GM23338 (cell line): ENCODE data around the gene DNAJB12. TPM values are rescaled to one million over a fixed set of nuclear protein-coding genes. Genes with fewer than 3 reads are reported as not detected.
A peak's percentile ranks its signal among the peaks of the same experiment; 100 is the strongest.

Source experiments
- ATAC-seq: fragments of 200-7000 bp; cut with Tn5 transposase; 3 replicates; pipeline ENCODE4 v1.9.1; 2020
- DNase-seq: peaks from one replicate; pipeline ENCODE4 v3.0.0-alpha.2; 2015; ENCODE audit warnings: low spot score
- H2AFZ ChIP-seq: fragments of 200-600 bp; sonication (generic); 2 replicates; pipeline ENCODE4 v1.8.0; 2016; ENCODE audit warnings: antibody characterized with exemption, mild to moderate bottlenecking, moderate library complexity
- H3F3A ChIP-seq: fragments of 200-600 bp; sonication (generic); replicated peaks from 2 replicates; pipeline ENCODE4 v1.8.0; 2017; ENCODE audit warnings: antibody characterized with exemption, mixed run types, low read depth
- H3K27ac ChIP-seq: fragments of 200-600 bp; sonication (generic); 2 replicates; pipeline ENCODE4 v1.6.1; 2016; ENCODE audit warnings: low read depth
- H3K27me3 ChIP-seq: fragments of 200-600 bp; sonication (generic); 2 replicates; pipeline ENCODE4 v1.8.0; 2016; ENCODE audit warnings: mild to moderate bottlenecking, mixed run types, moderate library complexity; ENCODE audit not compliant: insufficient read depth
- H3K36me3 ChIP-seq: fragments of 200-600 bp; sonication (generic); 2 replicates; pipeline ENCODE4 v1.8.0; 2016; ENCODE audit warnings: mild to moderate bottlenecking; ENCODE audit not compliant: insufficient read depth
- H3K4me1 ChIP-seq: fragments of 200-600 bp; sonication (generic); 2 replicates; pipeline ENCODE4 v1.8.0; 2016; ENCODE audit warnings: mild to moderate bottlenecking, moderate library complexity; ENCODE audit not compliant: insufficient read depth
- H3K4me2 ChIP-seq: fragments of 200-600 bp; sonication (generic); 2 replicates; pipeline ENCODE4 v1.7.1; 2017; ENCODE audit warnings: mixed run types
- H3K4me3 ChIP-seq: fragments of 200-600 bp; sonication (generic); 2 replicates; pipeline ENCODE4 v1.6.1; 2016; ENCODE audit warnings: mixed run types
- H3K79me2 ChIP-seq: fragments of 200-600 bp; sonication (generic); replicated peaks from 2 replicates; pipeline ENCODE4 v1.8.0; 2017; ENCODE audit warnings: mild to moderate bottlenecking; ENCODE audit not compliant: insufficient read depth
- H3K9me2 ChIP-seq: fragments of 200-600 bp; sonication (generic); 2 replicates; pipeline ENCODE4 v1.8.0; 2017; ENCODE audit not compliant: insufficient read depth
- H4K20me1 ChIP-seq: fragments of 200-600 bp; sonication (generic); replicated peaks from 2 replicates; pipeline ENCODE4 v1.8.0; 2017; ENCODE audit warnings: mild to moderate bottlenecking; ENCODE audit not compliant: insufficient read depth
- H3K27ac Mint-ChIP-seq: 2 replicates; pipeline ENCODE4 v1.8.0; 2020; ENCODE audit warnings: inconsistent platforms, mild to moderate bottlenecking, moderate library complexity, mixed read lengths
- H3K27me3 Mint-ChIP-seq: 3 replicates; pipeline ENCODE4 v1.8.0; 2022; ENCODE audit warnings: low read depth, mild to moderate bottlenecking, moderate library complexity, mixed read lengths, inconsistent platforms; ENCODE audit not compliant: insufficient read depth, poor library complexity
- H3K36me3 Mint-ChIP-seq: 3 replicates; pipeline ENCODE4 v1.8.0; 2021; ENCODE audit warnings: low read depth, mild to moderate bottlenecking, inconsistent platforms, moderate library complexity, mixed read lengths
- H3K4me1 Mint-ChIP-seq: 3 replicates; pipeline ENCODE4 v1.8.0; 2020; ENCODE audit warnings: mild to moderate bottlenecking, inconsistent platforms, mixed read lengths
- H3K4me3 Mint-ChIP-seq: 3 replicates; pipeline ENCODE4 v1.8.0; 2021; ENCODE audit warnings: moderate library complexity, mild to moderate bottlenecking, inconsistent platforms, mixed read lengths
- H3K9me3 Mint-ChIP-seq: 3 replicates; pipeline ENCODE4 v1.8.0; 2020; ENCODE audit warnings: moderate library complexity, mild to moderate bottlenecking, inconsistent platforms, mixed read lengths
- CREB1 ChIP-seq: fragments of 250-450 bp; sonication (Bioruptor Pico); IDR thresholded peaks from 2 replicates; pipeline ENCODE4 v1.5.0; 2020; ENCODE audit warnings: low read depth, mild to moderate bottlenecking, moderate library complexity
- EZH2 ChIP-seq: fragments of 200-600 bp; sonication (generic); IDR thresholded peaks from one replicate; pipeline ENCODE4 v1.8.0; 2017; ENCODE audit warnings: antibody characterized with exemption, mild to moderate bottlenecking, low read depth; ENCODE audit not compliant: unreplicated experiment
- EZH2phosphoT487 ChIP-seq: fragments of 200-600 bp; sonication (generic); IDR thresholded peaks from one replicate; pipeline ENCODE4 v1.8.1; 2018; ENCODE audit warnings: antibody characterized with exemption; ENCODE audit not compliant: unreplicated experiment
- JUNB ChIP-seq: IDR thresholded peaks from one replicate; pipeline ENCODE4 v1.6.1; 2016; ENCODE audit warnings: antibody characterized with exemption; ENCODE audit not compliant: unreplicated experiment
- NANOG ChIP-seq: IDR thresholded peaks from 2 replicates; pipeline ENCODE4 v1.6.1; 2016; ENCODE audit warnings: antibody characterized with exemption, borderline replicate concordance
- POLR2AphosphoS5 ChIP-seq: IDR thresholded peaks from 2 replicates; pipeline ENCODE4 v1.6.1; 2016; ENCODE audit warnings: antibody characterized with exemption, low read depth
- STAT1 ChIP-seq: IDR thresholded peaks from one replicate; pipeline ENCODE4 v1.6.1; 2016; ENCODE audit warnings: antibody characterized with exemption; ENCODE audit not compliant: unreplicated experiment
- ZNF114 ChIP-seq: fragments of 250-450 bp; sonication (Bioruptor Pico); IDR thresholded peaks from 2 replicates; pipeline ENCODE4 v1.5.0; 2020; ENCODE audit warnings: mild to moderate bottlenecking, moderate library complexity
- ZNF331 ChIP-seq: fragments of 250-450 bp; sonication (Bioruptor Pico); IDR thresholded peaks from 2 replicates; pipeline ENCODE4 v1.5.0; 2020; ENCODE audit warnings: low read depth, mild to moderate bottlenecking, moderate library complexity
- polyA plus RNA-seq: library from polyadenylated mRNA; unstranded; fragments of >200 nt; fragmentation: Nextera tagmentation; extraction: Ambion mirVana; gene quantifications from 2 replicates; pipeline ENCODE4 v1.2.1, GENCODE V29; 2016
- total RNA-seq: library from RNA; depleted of rRNA; stranded (reverse); fragments of >200 nt; shearing (Covaris generic); gene quantifications from 2 replicates; pipeline ENCODE4 v1.2.3, GENCODE V29; 2014
- TF ChIP-seq, protein P1 (sequence below): IDR thresholded peaks from 2 replicates; pipeline ENCODE4 v1.6.1; 2016; ENCODE audit warnings: antibody characterized with exemption
- TF ChIP-seq, protein P2 (sequence below): fragments of 250-450 bp; sonication (Bioruptor Pico); IDR thresholded peaks from 2 replicates; pipeline ENCODE4 v1.5.0; 2020; ENCODE audit warnings: mild to moderate bottlenecking, moderate library complexity
- TF ChIP-seq, protein P3 (sequence below): IDR thresholded peaks from one replicate; pipeline ENCODE4 v1.6.1; 2018; ENCODE audit warnings: antibody characterized with exemption; ENCODE audit not compliant: unreplicated experiment
- TF ChIP-seq, protein P4 (sequence below), 2 experiments: fragments of 200-600 bp in 1 of 2; sonication (generic) in 1 of 2; conservative IDR thresholded peaks; 2 replicates each; pipeline versions ENCODE4 v1.5.1 to v1.6.1; 2016 to 2017; ENCODE audit warnings: antibody characterized with exemption in 2 of 2, low read depth in 2 of 2, mild to moderate bottlenecking in 2 of 2, moderate library complexity in 1 of 2

Gene DNAJB12
- total and polyA plus RNA-seq, 2 experiments from 2014 or later, result 12.8 to 16.0 TPM

DNA sequence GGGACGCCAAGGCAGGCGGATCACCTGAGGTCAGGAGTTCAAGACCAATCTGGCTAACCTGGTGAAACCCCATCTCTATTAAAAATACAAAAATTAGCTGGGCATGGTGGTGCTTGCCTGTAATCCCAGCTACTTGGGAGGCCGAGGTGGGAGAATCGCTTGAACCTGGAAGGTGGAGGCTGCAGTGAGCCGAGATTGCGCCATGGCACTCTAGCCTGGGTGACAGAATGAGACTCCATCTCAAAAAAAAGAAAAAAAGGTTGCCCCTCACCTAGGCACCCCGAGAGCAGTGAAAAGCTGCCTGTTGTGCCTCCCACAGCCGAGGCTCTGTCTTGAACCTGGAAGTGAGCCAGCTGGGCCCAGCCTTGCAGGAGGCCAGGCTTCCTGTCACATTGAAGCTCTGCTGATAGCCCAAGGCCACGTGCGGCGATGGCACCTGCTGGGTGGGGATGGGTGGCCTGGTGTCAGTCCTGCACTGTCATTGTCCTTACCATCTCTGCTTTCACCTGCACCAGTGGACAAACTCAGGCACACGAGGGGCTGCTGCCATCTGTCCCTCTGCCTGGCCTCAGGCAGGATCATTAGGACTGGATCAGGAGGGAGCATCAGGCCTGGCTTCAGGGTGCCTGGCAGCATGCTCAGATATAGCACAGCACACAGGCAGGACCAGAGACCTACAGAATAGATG is 37.8 kb downstream of the DNAJB12 start:
- H4K20me1 ChIP-seq, result no peaks in the 10 kb centered on the region
- H3K4me3 ChIP-seq, result no peak overlapping the region
- H3K9me2 ChIP-seq, result no peaks in the 10 kb centered on the region
- H3K36me3 Mint-ChIP-seq, result no peaks in the 10 kb centered on the region; the same call in 2 of the 3 replicates
- peak overlapping the region; percentile 60; the same call in 1 of the 2 replicates for H3K27ac Mint-ChIP-seq
- H3K9me3 Mint-ChIP-seq, result no peaks in the 10 kb centered on the region; the same call in 2 of the 3 replicates
- peaks cover 18% of the 10 kb centered on the region for H3K27me3 Mint-ChIP-seq
- no peak overlapping the region for H3K4me3 Mint-ChIP-seq
- ATAC-seq (no peak), DNase-seq (no peak)
- no peak overlapping the region for H3K27ac ChIP-seq
- H2AFZ ChIP-seq, result no peak overlapping the region
- peaks cover 49% of the 10 kb centered on the region for H3K4me1 Mint-ChIP-seq
- no peaks in the 10 kb centered on the region for H3K36me3 ChIP-seq
- peaks cover 13% of the 10 kb centered on the region for H3F3A ChIP-seq
- H3K4me1 ChIP-seq, result peaks cover 34% of the 10 kb centered on the region
- TF ChIP-seq EZH2 (no peak), STAT1 (no peak), ZNF331 (CRISPR knock-in tag) (no peak), POLR2AphosphoS5 (no peak), JUNB (no peak), ZNF114 (CRISPR knock-in tag) (no peak), CREB1 (CRISPR knock-in tag) (no peak), EZH2phosphoT487 (no peak), NANOG (no peak)
- TF ChIP-seq, protein P1, sequence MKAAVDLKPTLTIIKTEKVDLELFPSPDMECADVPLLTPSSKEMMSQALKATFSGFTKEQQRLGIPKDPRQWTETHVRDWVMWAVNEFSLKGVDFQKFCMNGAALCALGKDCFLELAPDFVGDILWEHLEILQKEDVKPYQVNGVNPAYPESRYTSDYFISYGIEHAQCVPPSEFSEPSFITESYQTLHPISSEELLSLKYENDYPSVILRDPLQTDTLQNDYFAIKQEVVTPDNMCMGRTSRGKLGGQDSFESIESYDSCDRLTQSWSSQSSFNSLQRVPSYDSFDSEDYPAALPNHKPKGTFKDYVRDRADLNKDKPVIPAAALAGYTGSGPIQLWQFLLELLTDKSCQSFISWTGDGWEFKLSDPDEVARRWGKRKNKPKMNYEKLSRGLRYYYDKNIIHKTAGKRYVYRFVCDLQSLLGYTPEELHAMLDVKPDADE, result no peak
- TF ChIP-seq, protein P2, sequence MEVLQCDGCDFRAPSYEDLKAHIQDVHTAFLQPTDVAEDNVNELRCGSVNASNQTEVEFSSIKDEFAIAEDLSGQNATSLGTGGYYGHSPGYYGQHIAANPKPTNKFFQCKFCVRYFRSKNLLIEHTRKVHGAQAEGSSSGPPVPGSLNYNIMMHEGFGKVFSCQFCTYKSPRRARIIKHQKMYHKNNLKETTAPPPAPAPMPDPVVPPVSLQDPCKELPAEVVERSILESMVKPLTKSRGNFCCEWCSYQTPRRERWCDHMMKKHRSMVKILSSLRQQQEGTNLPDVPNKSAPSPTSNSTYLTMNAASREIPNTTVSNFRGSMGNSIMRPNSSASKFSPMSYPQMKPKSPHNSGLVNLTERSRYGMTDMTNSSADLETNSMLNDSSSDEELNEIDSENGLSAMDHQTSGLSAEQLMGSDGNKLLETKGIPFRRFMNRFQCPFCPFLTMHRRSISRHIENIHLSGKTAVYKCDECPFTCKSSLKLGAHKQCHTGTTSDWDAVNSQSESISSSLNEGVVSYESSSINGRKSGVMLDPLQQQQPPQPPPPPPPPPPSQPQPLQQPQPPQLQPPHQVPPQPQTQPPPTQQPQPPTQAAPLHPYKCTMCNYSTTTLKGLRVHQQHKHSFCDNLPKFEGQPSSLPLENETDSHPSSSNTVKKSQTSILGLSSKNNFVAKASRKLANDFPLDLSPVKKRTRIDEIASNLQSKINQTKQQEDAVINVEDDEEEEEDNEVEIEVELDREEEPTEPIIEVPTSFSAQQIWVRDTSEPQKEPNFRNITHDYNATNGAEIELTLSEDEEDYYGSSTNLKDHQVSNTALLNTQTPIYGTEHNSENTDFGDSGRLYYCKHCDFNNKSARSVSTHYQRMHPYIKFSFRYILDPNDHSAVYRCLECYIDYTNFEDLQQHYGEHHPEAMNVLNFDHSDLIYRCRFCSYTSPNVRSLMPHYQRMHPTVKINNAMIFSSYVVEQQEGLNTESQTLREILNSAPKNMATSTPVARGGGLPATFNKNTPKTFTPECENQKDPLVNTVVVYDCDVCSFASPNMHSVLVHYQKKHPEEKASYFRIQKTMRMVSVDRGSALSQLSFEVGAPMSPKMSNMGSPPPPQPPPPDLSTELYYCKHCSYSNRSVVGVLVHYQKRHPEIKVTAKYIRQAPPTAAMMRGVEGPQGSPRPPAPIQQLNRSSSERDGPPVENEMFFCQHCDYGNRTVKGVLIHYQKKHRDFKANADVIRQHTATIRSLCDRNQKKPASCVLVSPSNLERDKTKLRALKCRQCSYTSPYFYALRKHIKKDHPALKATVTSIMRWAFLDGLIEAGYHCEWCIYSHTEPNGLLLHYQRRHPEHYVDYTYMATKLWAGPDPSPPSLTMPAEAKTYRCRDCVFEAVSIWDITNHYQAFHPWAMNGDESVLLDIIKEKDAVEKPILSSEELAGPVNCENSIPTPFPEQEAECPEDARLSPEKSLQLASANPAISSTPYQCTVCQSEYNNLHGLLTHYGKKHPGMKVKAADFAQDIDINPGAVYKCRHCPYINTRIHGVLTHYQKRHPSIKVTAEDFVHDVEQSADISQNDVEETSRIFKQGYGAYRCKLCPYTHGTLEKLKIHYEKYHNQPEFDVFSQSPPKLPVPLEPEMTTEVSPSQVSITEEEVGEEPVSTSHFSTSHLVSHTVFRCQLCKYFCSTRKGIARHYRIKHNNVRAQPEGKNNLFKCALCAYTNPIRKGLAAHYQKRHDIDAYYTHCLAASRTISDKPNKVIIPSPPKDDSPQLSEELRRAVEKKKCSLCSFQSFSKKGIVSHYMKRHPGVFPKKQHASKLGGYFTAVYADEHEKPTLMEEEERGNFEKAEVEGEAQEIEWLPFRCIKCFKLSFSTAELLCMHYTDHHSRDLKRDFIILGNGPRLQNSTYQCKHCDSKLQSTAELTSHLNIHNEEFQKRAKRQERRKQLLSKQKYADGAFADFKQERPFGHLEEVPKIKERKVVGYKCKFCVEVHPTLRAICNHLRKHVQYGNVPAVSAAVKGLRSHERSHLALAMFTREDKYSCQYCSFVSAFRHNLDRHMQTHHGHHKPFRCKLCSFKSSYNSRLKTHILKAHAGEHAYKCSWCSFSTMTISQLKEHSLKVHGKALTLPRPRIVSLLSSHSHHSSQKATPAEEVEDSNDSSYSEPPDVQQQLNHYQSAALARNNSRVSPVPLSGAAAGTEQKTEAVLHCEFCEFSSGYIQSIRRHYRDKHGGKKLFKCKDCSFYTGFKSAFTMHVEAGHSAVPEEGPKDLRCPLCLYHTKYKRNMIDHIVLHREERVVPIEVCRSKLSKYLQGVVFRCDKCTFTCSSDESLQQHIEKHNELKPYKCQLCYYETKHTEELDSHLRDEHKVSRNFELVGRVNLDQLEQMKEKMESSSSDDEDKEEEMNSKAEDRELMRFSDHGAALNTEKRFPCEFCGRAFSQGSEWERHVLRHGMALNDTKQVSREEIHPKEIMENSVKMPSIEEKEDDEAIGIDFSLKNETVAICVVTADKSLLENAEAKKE (CRISPR knock-in tag), result no peak
- TF ChIP-seq, protein P3, sequence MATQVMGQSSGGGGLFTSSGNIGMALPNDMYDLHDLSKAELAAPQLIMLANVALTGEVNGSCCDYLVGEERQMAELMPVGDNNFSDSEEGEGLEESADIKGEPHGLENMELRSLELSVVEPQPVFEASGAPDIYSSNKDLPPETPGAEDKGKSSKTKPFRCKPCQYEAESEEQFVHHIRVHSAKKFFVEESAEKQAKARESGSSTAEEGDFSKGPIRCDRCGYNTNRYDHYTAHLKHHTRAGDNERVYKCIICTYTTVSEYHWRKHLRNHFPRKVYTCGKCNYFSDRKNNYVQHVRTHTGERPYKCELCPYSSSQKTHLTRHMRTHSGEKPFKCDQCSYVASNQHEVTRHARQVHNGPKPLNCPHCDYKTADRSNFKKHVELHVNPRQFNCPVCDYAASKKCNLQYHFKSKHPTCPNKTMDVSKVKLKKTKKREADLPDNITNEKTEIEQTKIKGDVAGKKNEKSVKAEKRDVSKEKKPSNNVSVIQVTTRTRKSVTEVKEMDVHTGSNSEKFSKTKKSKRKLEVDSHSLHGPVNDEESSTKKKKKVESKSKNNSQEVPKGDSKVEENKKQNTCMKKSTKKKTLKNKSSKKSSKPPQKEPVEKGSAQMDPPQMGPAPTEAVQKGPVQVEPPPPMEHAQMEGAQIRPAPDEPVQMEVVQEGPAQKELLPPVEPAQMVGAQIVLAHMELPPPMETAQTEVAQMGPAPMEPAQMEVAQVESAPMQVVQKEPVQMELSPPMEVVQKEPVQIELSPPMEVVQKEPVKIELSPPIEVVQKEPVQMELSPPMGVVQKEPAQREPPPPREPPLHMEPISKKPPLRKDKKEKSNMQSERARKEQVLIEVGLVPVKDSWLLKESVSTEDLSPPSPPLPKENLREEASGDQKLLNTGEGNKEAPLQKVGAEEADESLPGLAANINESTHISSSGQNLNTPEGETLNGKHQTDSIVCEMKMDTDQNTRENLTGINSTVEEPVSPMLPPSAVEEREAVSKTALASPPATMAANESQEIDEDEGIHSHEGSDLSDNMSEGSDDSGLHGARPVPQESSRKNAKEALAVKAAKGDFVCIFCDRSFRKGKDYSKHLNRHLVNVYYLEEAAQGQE, result no peak
- TF ChIP-seq, protein P4, sequence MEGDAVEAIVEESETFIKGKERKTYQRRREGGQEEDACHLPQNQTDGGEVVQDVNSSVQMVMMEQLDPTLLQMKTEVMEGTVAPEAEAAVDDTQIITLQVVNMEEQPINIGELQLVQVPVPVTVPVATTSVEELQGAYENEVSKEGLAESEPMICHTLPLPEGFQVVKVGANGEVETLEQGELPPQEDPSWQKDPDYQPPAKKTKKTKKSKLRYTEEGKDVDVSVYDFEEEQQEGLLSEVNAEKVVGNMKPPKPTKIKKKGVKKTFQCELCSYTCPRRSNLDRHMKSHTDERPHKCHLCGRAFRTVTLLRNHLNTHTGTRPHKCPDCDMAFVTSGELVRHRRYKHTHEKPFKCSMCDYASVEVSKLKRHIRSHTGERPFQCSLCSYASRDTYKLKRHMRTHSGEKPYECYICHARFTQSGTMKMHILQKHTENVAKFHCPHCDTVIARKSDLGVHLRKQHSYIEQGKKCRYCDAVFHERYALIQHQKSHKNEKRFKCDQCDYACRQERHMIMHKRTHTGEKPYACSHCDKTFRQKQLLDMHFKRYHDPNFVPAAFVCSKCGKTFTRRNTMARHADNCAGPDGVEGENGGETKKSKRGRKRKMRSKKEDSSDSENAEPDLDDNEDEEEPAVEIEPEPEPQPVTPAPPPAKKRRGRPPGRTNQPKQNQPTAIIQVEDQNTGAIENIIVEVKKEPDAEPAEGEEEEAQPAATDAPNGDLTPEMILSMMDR (conservative IDR thresholded peaks at IDR 0.05; ENCODE audit: low read depth in 2 of 2), result no peak
- no peaks in the 10 kb centered on the region for H3K27me3 ChIP-seq
- no peaks in the 10 kb centered on the region for H3K79me2 ChIP-seq
- no peak overlapping the region for H3K4me2 ChIP-seq
